ENCODE data around the gene RANGAP1. TPM values are rescaled to one million over a fixed set of nuclear protein-coding genes. Genes with fewer than 3 reads are reported as not detected.

RANGAP1 gene
- total and polyA plus RNA-seq, 2 donors (not counting 1 experiment from before 2014, with no cell fraction given) = 42.0 to 48.8 TPM

GRCh38 chr22:41305646-41306045 is 19.7 kb upstream of the RANGAP1 start:
- CTCF ChIA-PET = no interaction called here
- no peak overlapping the region for H3K4me2 ChIP-seq (replicated peaks; ENCODE audit: low read depth, low read length, poor library complexity, severe bottlenecking)
- intact Hi-C loops (cut with micrococcal nuclease) = no loop called here

More at GRCh38 chr22:41305646-41306045, 19.7 kb upstream of the RANGAP1 start:
- no peaks in the 10 kb centered on the region for H3K9me3 ChIP-seq (ENCODE audit: control extremely low read depth in 1 of 3, control insufficient read depth in 2 of 3, insufficient read depth in 1 of 3, low read length in 2 of 3)
- DNase-seq (no peak), ATAC-seq (ENCODE audit: low read depth) (no peak)
- H4K20me1 ChIP-seq (ENCODE audit: control insufficient read depth, insufficient read depth, low read length, poor library complexity, severe bottlenecking) = peaks cover 48% of the 10 kb centered on the region
- H3K4me1 Mint-ChIP-seq = peaks cover 38% of the 10 kb centered on the region
- H3K4me1 ChIP-seq (ENCODE audit: control insufficient read depth in 2 of 2, insufficient read depth in 2 of 2, low read length in 2 of 2) = peaks cover 11 to 15% of the 10 kb centered on the region in 2 donors
- H3K4me3 ChIP-seq (ENCODE audit: control extremely low read depth in 1 of 5, extremely low read depth in 1 of 5, insufficient read depth in 1 of 5, low read depth in 2 of 5, low read length in 4 of 5) = no peak overlapping the region
- H3K27ac ChIP-seq (ENCODE audit: low read length in 2 of 2) = no peak overlapping the region
- no peaks in the 10 kb centered on the region for H3K27me3 ChIP-seq (replicated peaks in 1 of 4; ENCODE audit: control extremely low read depth in 1 of 4, control insufficient read depth in 3 of 4, insufficient read depth in 4 of 4, low read length in 3 of 4)
- H2AFZ ChIP-seq (ENCODE audit: insufficient read depth, low read depth, low read length, poor library complexity, severe bottlenecking) = no peak overlapping the region
- TF ChIP-seq EZH2 (IDR thresholded peaks at IDR 0.05; ENCODE audit: borderline replicate concordance, insufficient read depth, low read depth, low read length, poor library complexity, severe bottlenecking) (no peak), CTCF (IDR thresholded peaks at IDR 0.05) (no peak)
- no peaks in the 10 kb centered on the region for H3K27me3 Mint-ChIP-seq
- peaks cover 94% of the 10 kb centered on the region for H3K79me2 ChIP-seq (ENCODE audit: control insufficient read depth, insufficient read depth, low read length)
- no peak overlapping the region for H3K27ac Mint-ChIP-seq
- 100% methylated on average over 4 of the region's 4 CpGs for WGBS (ENCODE audit: insufficient coverage)
- no peak overlapping the region for H3K9ac ChIP-seq (ENCODE audit: low read length)
- H3K4me3 Mint-ChIP-seq = no peak overlapping the region
- peaks cover 5 to 15% of the 10 kb centered on the region in 2 experiments for H3K36me3 ChIP-seq (replicated peaks in 1 of 2; ENCODE audit: control extremely low read depth in 1 of 2, control insufficient read depth in 1 of 2, extremely low read depth in 1 of 2, insufficient read depth in 2 of 2, low read length in 1 of 2)
- H3K9me3 Mint-ChIP-seq (ENCODE audit: insufficient read depth) = no peaks in the 10 kb centered on the region
- POLR2A ChIA-PET = interaction anchor here (0.6 kb wide), 1 partner anchor 20 kb away, joined by 3 read pairs; no protein-coding TSS in a partner anchor

Measured in B cell (primary cell).